ENCODE measurements around the gene CCDC190. TPM values are rescaled to one million over a fixed set of nuclear protein-coding genes. Genes with fewer than 3 reads are reported as not detected.

Gene CCDC190
- total and polyA plus RNA-seq, 2 of the 8 experiments (the other 6 are each of a cell fraction or from before 2014, with no cell fraction given), result not detected

DNA sequence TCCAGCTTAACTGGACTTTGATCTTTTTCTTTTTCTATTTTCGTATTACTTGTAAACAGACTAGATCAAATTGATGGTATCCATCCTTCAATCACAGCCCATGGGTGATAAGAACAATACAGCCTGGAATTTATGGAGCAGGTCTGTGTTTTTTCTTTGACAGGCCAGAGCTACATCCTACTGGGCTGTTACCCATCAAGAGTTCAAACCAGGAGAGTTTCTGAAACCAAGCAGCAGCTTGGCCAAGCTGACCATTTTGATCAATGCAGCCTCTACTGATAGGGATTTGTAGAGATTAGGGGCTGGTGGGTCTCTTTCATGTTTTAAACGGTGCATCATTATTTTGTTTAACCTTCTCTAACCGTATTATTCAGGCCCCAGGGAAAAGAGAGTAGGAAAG, 24.3 kb upstream of the CCDC190 start:
- no peak for DNase-seq (ENCODE audit: low read depth in 1 of 2, low spot score in 2 of 2)
- no peaks in the 10 kb centered on the region for H3K27me3 ChIP-seq (replicated peaks in 1 of 4; ENCODE audit: control insufficient read depth in 3 of 4, extremely low read depth in 1 of 4, insufficient read depth in 3 of 4, low read length in 3 of 4)
- ChIA-PET CTCF (ENCODE audit: partially characterized antibody) (interaction anchor here (0.8 to 8.5 kb wide), 8 partner anchors 11 to 431 kb away, joined by 3 to 57 read pairs (median 5); partner anchors contain the start of gene RGS4), POLR2A (ENCODE audit: partially characterized antibody) (no interaction called here)
- no peaks in the 10 kb centered on the region for H3K23me2 ChIP-seq (ENCODE audit: low read depth, low read length)
- FAIRE-seq, result no peak
- no peak overlapping the region for H3K9ac ChIP-seq (replicated peaks in 1 of 4; ENCODE audit: extremely low read depth in 1 of 4, low read depth in 3 of 4, low read length in 3 of 4)
- no peak overlapping the region for H3K4me3 ChIP-seq (ENCODE audit: extremely low read depth in 1 of 4, insufficient read depth in 2 of 4, low read depth in 3 of 4, low read length in 4 of 4)
- H3K56ac ChIP-seq (replicated peaks; ENCODE audit: insufficient read length, low read depth, low read length), result no peak overlapping the region
- TF ChIP-seq SP1 (IDR thresholded peaks at IDR 0.05; ENCODE audit: low read depth, low read length) (no peak), MAFK (IDR thresholded peaks at IDR 0.05; ENCODE audit: low read depth, low read length) (no peak), RAD21 (IDR thresholded peaks at IDR 0.05 in 1 of 2, conservative IDR thresholded peaks at IDR 0.05 in 1 of 2; ENCODE audit: low read depth in 2 of 2, low read length in 2 of 2) (no peak), TEAD4 (IDR thresholded peaks at IDR 0.05; ENCODE audit: low read depth, low read length) (no peak), JUN (IDR thresholded peaks at IDR 0.05; ENCODE audit: low read depth, low read length) (no peak), CHD1 (IDR thresholded peaks at IDR 0.05; ENCODE audit: low read depth, low read length) (no peak), TBP (IDR thresholded peaks at IDR 0.05; ENCODE audit: low read depth, low read length) (no peak)
- TF ChIP-seq, protein P1, sequence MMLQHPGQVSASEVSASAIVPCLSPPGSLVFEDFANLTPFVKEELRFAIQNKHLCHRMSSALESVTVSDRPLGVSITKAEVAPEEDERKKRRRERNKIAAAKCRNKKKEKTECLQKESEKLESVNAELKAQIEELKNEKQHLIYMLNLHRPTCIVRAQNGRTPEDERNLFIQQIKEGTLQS (IDR thresholded peaks at IDR 0.05; ENCODE audit: insufficient read depth, low read depth, low read length), result no peak
- TF ChIP-seq, protein P2, sequence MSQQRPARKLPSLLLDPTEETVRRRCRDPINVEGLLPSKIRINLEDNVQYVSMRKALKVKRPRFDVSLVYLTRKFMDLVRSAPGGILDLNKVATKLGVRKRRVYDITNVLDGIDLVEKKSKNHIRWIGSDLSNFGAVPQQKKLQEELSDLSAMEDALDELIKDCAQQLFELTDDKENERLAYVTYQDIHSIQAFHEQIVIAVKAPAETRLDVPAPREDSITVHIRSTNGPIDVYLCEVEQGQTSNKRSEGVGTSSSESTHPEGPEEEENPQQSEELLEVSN (IDR thresholded peaks at IDR 0.05), result no peak
- H4K91ac ChIP-seq (replicated peaks; ENCODE audit: insufficient read length, low read length), result no peak overlapping the region
- no peak overlapping the region for H2BK120ac ChIP-seq (replicated peaks; ENCODE audit: low read depth, low read length)
- H4K8ac ChIP-seq (ENCODE audit: extremely low read depth, insufficient read depth, low read length), result no peak overlapping the region
- H3K79me1 ChIP-seq (ENCODE audit: low read depth, low read length), result no peaks in the 10 kb centered on the region; the same call in 1 of the 2 replicates
- H2AK5ac ChIP-seq (ENCODE audit: low read depth, low read length), result no peak overlapping the region
- H3K4ac ChIP-seq (replicated peaks; ENCODE audit: insufficient read length, low read depth, low read length), result no peak overlapping the region
- H3K14ac ChIP-seq (ENCODE audit: insufficient read length), result no peak overlapping the region
- H2BK12ac ChIP-seq (ENCODE audit: low read depth, low read length), result no peak overlapping the region
- no peaks in the 10 kb centered on the region for H3K9me3 ChIP-seq (ENCODE audit: insufficient read depth in 2 of 2, low read depth in 1 of 2, low read length in 1 of 2)
- H3K23ac ChIP-seq (ENCODE audit: insufficient read length), result no peak overlapping the region
- H3K36me3 ChIP-seq (ENCODE audit: control insufficient read depth in 2 of 4, insufficient read depth in 4 of 4, low read length in 3 of 4), result no peaks in the 10 kb centered on the region; a peak in 1 of 8 replicates
- no peak overlapping the region for H2BK20ac ChIP-seq (ENCODE audit: low read length)
- H3K79me2 ChIP-seq (ENCODE audit: control insufficient read depth in 1 of 2, insufficient read depth in 2 of 2, low read length in 2 of 2), result no peaks in the 10 kb centered on the region
- no peaks in the 10 kb centered on the region for H4K20me1 ChIP-seq (replicated peaks in 1 of 2; ENCODE audit: control insufficient read depth in 1 of 2, insufficient read depth in 2 of 2, low read length in 2 of 2)
- no peak overlapping the region for H4K5ac ChIP-seq (ENCODE audit: insufficient read length, low read depth, low read length)
- H2BK5ac ChIP-seq (ENCODE audit: low read depth, low read length), result no peak overlapping the region
- H3K4me1 ChIP-seq (replicated peaks in 1 of 4; ENCODE audit: control insufficient read depth in 3 of 4, insufficient read depth in 4 of 4, low read length in 3 of 4), result no peaks in the 10 kb centered on the region
- H3K27ac ChIP-seq (ENCODE audit: low read depth, low read length), result no peak overlapping the region
- WGBS, 2 experiments (ENCODE audit: extremely low coverage in 1 of 2, insufficient coverage in 1 of 2, insufficient read length in 1 of 2, insufficient replicate concordance in 2 of 2, low coverage in 1 of 2, low lambda C conversion rate in 2 of 2, missing lambda C conversion rate in 1 of 2), result 57% methylated on average over 3 of the region's 3 CpGs; no CpG with 5 or more reads in 1 of the 2 experiments
- H3K4me2 ChIP-seq (ENCODE audit: insufficient read depth in 1 of 2, low read depth in 2 of 2, low read length in 2 of 2), result no peak overlapping the region
- H2AFZ ChIP-seq (ENCODE audit: low read length), result no peak overlapping the region
- no peak overlapping the region for H2BK15ac ChIP-seq (ENCODE audit: low read length)
- no peak overlapping the region for H3K18ac ChIP-seq (ENCODE audit: extremely low read depth, low read length)
